Measurements from ENCODE around the gene PEX6. TPM values are rescaled to one million over a fixed set of nuclear protein-coding genes. Genes with fewer than 3 reads are reported as not detected.

Gene PEX6
- polyA plus RNA-seq, 2 of the 4 experiments (the other 2 are of a cell fraction) = 4.6 to 8.6 TPM

- 95% methylated on average over 3 of the region's 3 CpGs for WGBS (ENCODE audit: missing lambda C conversion rate)
- CTCF ChIA-PET = interaction anchor here (0.6 to 1.1 kb wide), 3 partner anchors 9 to 128 kb away, joined by 3 to 6 read pairs (median 3); no protein-coding TSS in a partner anchor
Measured at GRCh38 chr6:42971746-42972327, 7.1 kb downstream of the PEX6 start.

GRCh38 chr6:42970871-42971612 lies 7.9 kb downstream of the PEX6 start:
- 69% methylated on average over 4 of the region's 4 CpGs for WGBS (ENCODE audit: missing lambda C conversion rate)
- H3K4me1 ChIP-seq = peaks cover 20% of the 10 kb centered on the region
- POLR2A ChIA-PET = interaction anchor here (1.9 kb wide), 1 partner anchor 13 kb away, joined by 5 read pairs; the partner anchor contains the start of gene PPP2R5D
- peak overlapping the region; percentile 72 to 77 for H3K27ac ChIP-seq
- TF ChIP-seq CBX8 (IDR thresholded peaks at IDR 0.05) = no peak
- TF ChIP-seq TP53 (CRISPR knock-in tag; IDR thresholded peaks at IDR 0.05) = no peak
- peak; percentile 3 for TF ChIP-seq MAFK (IDR thresholded peaks at IDR 0.05; ENCODE audit: partially characterized antibody)
- no peak for TF ChIP-seq FOSL2 (IDR thresholded peaks at IDR 0.05)
- peak; percentile 77 for TF ChIP-seq FOSL2 (CRISPR knock-in tag; IDR thresholded peaks at IDR 0.05)
- H3K4me3 ChIP-seq = no peak overlapping the region
- H3K4me2 ChIP-seq = peak overlapping the region; percentile 46
- peak; percentile 68 to 73; a peak in 5 of 6 replicates for ATAC-seq
- DNase-seq (ENCODE audit: low read depth in 1 of 2, low spot score in 1 of 2) = peak in 1 of 2 experiments; percentile 13
- CTCF ChIA-PET = interaction anchor here (1.2 kb wide), 1 partner anchor 173 kb away, joined by 4 read pairs; no protein-coding TSS in a partner anchor
- H3K9me3 ChIP-seq = no peaks in the 10 kb centered on the region
- no peak for FAIRE-seq

More at GRCh38 chr6:42971746-42972327, 7.1 kb downstream of the PEX6 start:
- no peak for ATAC-seq
- Histone ChIP-seq H3K4me2 (peak overlapping the region; percentile 46; the same call in 2 of the 3 replicates), H3K9me3 (no peaks in the 10 kb centered on the region), H3K27ac (peak overlapping the region; percentile 72 to 77; a peak in 5 of 6 replicates), H3K4me1 (peaks cover 21% of the 10 kb centered on the region), H3K4me3 (no peak overlapping the region)
- FAIRE-seq = no peak
- TF ChIP-seq JUNB (IDR thresholded peaks at IDR 0.05) = no peak
- TF ChIP-seq ZNF302 (CRISPR knock-in tag; IDR thresholded peaks at IDR 0.05) = no peak
- no peak for TF ChIP-seq PHF8 (IDR thresholded peaks at IDR 0.05; ENCODE audit: borderline replicate concordance, low read depth)
- no peak for TF ChIP-seq CBX2 (IDR thresholded peaks at IDR 0.05; ENCODE audit: borderline replicate concordance, low read depth)
- no peak for TF ChIP-seq CTCF (IDR thresholded peaks at IDR 0.05)
- DNase-seq (ENCODE audit: low read depth in 1 of 2, low spot score in 1 of 2) = no peak
- POLR2A ChIA-PET = interaction anchor here (1.9 kb wide), 1 partner anchor 12 kb away, joined by 5 read pairs; the partner anchor contains the start of gene PPP2R5D

- WGBS (ENCODE audit: missing lambda C conversion rate) = 91% methylated on average over 4 of the region's 4 CpGs
- FAIRE-seq (no peak), ATAC-seq (no peak), DNase-seq (ENCODE audit: low read depth in 1 of 2, low spot score in 1 of 2) (no peak)
- no peak overlapping the region for H3K4me2 ChIP-seq
- ChIA-PET CTCF (interaction anchor here (0.7 to 1.5 kb wide), 3 partner anchors 9 to 174 kb away, joined by 3 to 4 read pairs (median 3); partner anchors contain the start of genes CNPY3 and PEX6), POLR2A (interaction anchor here (0.5 kb wide), 1 partner anchor 554 kb away, joined by 3 read pairs; no protein-coding TSS in a partner anchor)
- H3K4me1 ChIP-seq = peaks cover 20% of the 10 kb centered on the region
- no peaks in the 10 kb centered on the region for H3K9me3 ChIP-seq
- H3K4me3 ChIP-seq = no peak overlapping the region
- H3K27ac ChIP-seq = 0 out of 6 replicates have a peak overlapping the region, but pooled peaks of 1 of the 2 experiments have one; percentile 21
- no peak for TF ChIP-seq EHF (CRISPR knock-in tag; IDR thresholded peaks at IDR 0.05)
- no peak for TF ChIP-seq REST (IDR thresholded peaks at IDR 0.05)
- no peak for TF ChIP-seq USF2 (IDR thresholded peaks at IDR 0.05)
- TF ChIP-seq GATA3 (IDR thresholded peaks at IDR 0.05; ENCODE audit: borderline replicate concordance) = no peak
- no peak for TF ChIP-seq TFCP2L1 (CRISPR knock-in tag; IDR thresholded peaks at IDR 0.05)
- TF ChIP-seq MAX (IDR thresholded peaks at IDR 0.05) = no peak
Measured at GRCh38 chr6:42969934-42970333, 9.0 kb downstream of the PEX6 start.
